Right lobe of liver (tissue), 4 donors: ENCODE results near the gene UPF1.

ENCODE experiments used
- POLR2A ChIP-seq: fragments of 450-650 bp; IDR thresholded peaks from one replicate; pipeline ENCODE4 v1.6.1; 2017; ENCODE audit warnings: antibody characterized with exemption, mild to moderate bottlenecking
- TF ChIP-seq, protein P1 (sequence below), 4 donors: fragments of 200-600 bp in 3 of 4; fragments of 450-650 bp in 1 of 4; IDR thresholded peaks; one replicate each; pipeline versions ENCODE4 v1.5.1 to v1.8.0; 2016 to 2022; ENCODE audit warnings: antibody characterized with exemption in 4 of 4, mild to moderate bottlenecking in 2 of 4
- donor health status: DM: no; HTN: no; CAD: no.
- donor health status: DM: no; HTN: no; CAD: no.
- donor health status: DM: no; HTN: yes; CAD: no.

- TF ChIP-seq, protein P1, sequence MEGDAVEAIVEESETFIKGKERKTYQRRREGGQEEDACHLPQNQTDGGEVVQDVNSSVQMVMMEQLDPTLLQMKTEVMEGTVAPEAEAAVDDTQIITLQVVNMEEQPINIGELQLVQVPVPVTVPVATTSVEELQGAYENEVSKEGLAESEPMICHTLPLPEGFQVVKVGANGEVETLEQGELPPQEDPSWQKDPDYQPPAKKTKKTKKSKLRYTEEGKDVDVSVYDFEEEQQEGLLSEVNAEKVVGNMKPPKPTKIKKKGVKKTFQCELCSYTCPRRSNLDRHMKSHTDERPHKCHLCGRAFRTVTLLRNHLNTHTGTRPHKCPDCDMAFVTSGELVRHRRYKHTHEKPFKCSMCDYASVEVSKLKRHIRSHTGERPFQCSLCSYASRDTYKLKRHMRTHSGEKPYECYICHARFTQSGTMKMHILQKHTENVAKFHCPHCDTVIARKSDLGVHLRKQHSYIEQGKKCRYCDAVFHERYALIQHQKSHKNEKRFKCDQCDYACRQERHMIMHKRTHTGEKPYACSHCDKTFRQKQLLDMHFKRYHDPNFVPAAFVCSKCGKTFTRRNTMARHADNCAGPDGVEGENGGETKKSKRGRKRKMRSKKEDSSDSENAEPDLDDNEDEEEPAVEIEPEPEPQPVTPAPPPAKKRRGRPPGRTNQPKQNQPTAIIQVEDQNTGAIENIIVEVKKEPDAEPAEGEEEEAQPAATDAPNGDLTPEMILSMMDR (IDR thresholded peaks at IDR 0.05), result no peak
- no peak for TF ChIP-seq POLR2A
Observed at GRCh38 chr19:18792661-18793060, 39.1 kb upstream of the UPF1 start.
